ENCODE measurements around the gene CITED4.

CITED4 gene

GRCh38 chr1:40831001-40831732 is 31.0 kb downstream of the CITED4 start:
- no peak for DNase-seq

GRCh38 chr1:40830419-40830943 is 31.7 kb downstream of the CITED4 start:
- no peak for DNase-seq

GRCh38 chr1:40829631-40830245 is 32.4 kb downstream of the CITED4 start:
- no peak for DNase-seq

GRCh38 chr1:40825996-40826395 is 36.2 kb downstream of the CITED4 start:
- DNase-seq: no peak

- no peak for DNase-seq
Observed at GRCh38 chr1:40825435-40825788, 36.8 kb downstream of the CITED4 start.

GRCh38 chr1:40824591-40825434 is 37.4 kb downstream of the CITED4 start:
- DNase-seq: no peak

- no peak for DNase-seq
Observed at GRCh38 chr1:40823983-40824382, 38.2 kb downstream of the CITED4 start.

GRCh38 chr1:40823345-40823744 is 38.8 kb downstream of the CITED4 start:
- no peak for DNase-seq

GRCh38 chr1:40822890-40823289 is 39.3 kb downstream of the CITED4 start:
- DNase-seq: no peak

- no peak for DNase-seq
Observed at GRCh38 chr1:40820911-40821693, 41.1 kb downstream of the CITED4 start.

- no peak for DNase-seq
Observed at GRCh38 chr1:40820251-40820797, 41.8 kb downstream of the CITED4 start.

GRCh38 chr1:40819101-40819500 is 43.1 kb downstream of the CITED4 start:
- no peak for DNase-seq

GRCh38 chr1:40818264-40818961 is 43.8 kb downstream of the CITED4 start:
- DNase-seq: no peak

- no peak for DNase-seq
Observed at GRCh38 chr1:40817791-40818263, 44.3 kb downstream of the CITED4 start.

- DNase-seq: no peak
Observed at GRCh38 chr1:40815420-40815819, 46.7 kb downstream of the CITED4 start.

All from NCI-H1694 (cell line).